GM12878 (cell line): ENCODE results near the gene ST6GALNAC3. TPM values are rescaled to one million over a fixed set of nuclear protein-coding genes. Genes with fewer than 3 reads are reported as not detected.

Experiments
- ATAC-seq: fragments of 200-7000 bp; cut with Tn5 transposase; 3 replicates; pipeline ENCODE4 v1.9.1; 2020; ENCODE audit warnings: mild to moderate bottlenecking, moderate library complexity
- BruUV-seq: library from RNA; stranded (reverse); fragments of 400-500 nt; replicated peaks from 2 replicates; lab custom pipeline; 2021; lab: Mats Ljungman, UMichigan
- CTCF ChIA-PET: fragments of 300-600 bp; sonication (Branson Sonifier 250); formaldehyde crosslinking; extraction: SDS; loops from one replicate; lab custom pipeline; 2021; ENCODE audit warnings: inconsistent platforms; lab: Yijun Ruan, JAX
- POLR2A ChIA-PET: fragments of 350-600 bp; formaldehyde crosslinking; extraction: SDS; loops from one replicate; lab custom pipeline; 2021; ENCODE audit warnings: inconsistent platforms; lab: Charles Lee
- RAD21 ChIA-PET: fragments of 300-600 bp; sonication (Branson Sonifier 250); formaldehyde crosslinking; loops from one replicate; lab custom pipeline; 2023; ENCODE audit warnings: antibody characterized with exemption; ENCODE audit not compliant: unreplicated experiment; lab: Charles Lee
- SMC1A ChIA-PET: fragments of 300-600 bp; sonication (Branson Sonifier 250); formaldehyde crosslinking; loops from one replicate; lab custom pipeline; 2023; ENCODE audit not compliant: unreplicated experiment, uncharacterized antibody; lab: Charles Lee
- DNase-seq: peaks from one replicate; pipeline ENCODE4 v3.0.0-alpha.2; 2011; ENCODE audit warnings: low read depth, low spot score
- FAIRE-seq: peaks from 3 replicates; lab custom pipeline; 2011; peaks lifted over from hg19 to GRCh38; lab: Jason Lieb, UNC
- H2AFZ ChIP-seq: 2 replicates; pipeline ENCODE4 v1.6.0; 2011; ENCODE audit warnings: low read depth, low read length, control low read depth; ENCODE audit not compliant: control insufficient read depth
- H3K27ac ChIP-seq: 2 replicates; pipeline ENCODE4 v1.5.1; 2011; ENCODE audit warnings: control low read depth; ENCODE audit not compliant: control insufficient read depth, insufficient read depth
- H3K27me3 ChIP-seq, 2 experiments: replicated peaks in 1 of 2; 2 replicates each; pipeline versions ENCODE4 v1.6.0 to v1.6.1; 2011; ENCODE audit warnings: low read length in 1 of 2; ENCODE audit not compliant: control insufficient read depth in 2 of 2, insufficient read depth in 2 of 2
- H3K36me3 ChIP-seq, 2 experiments: 2 replicates each; pipeline ENCODE4 v1.5.1; 2011; ENCODE audit warnings: low read length in 1 of 2; ENCODE audit not compliant: control insufficient read depth in 2 of 2, insufficient read depth in 2 of 2
- H3K4me1 ChIP-seq: 2 replicates; pipeline ENCODE4 v1.6.1; 2011; ENCODE audit warnings: mild to moderate bottlenecking, low read length, moderate library complexity, mixed read lengths; ENCODE audit not compliant: control insufficient read depth, insufficient read depth
- H3K4me2 ChIP-seq: 2 replicates; pipeline ENCODE4 v1.6.0; 2011; ENCODE audit warnings: control low read depth; ENCODE audit not compliant: control insufficient read depth, insufficient read depth
- H3K4me3 ChIP-seq: fragments of 200-600 bp; sonication (generic); 2 replicates; pipeline ENCODE4 v1.5.1; 2016
- H3K79me2 ChIP-seq: 2 replicates; pipeline ENCODE4 v1.6.0; 2011; ENCODE audit warnings: low read length; ENCODE audit not compliant: control insufficient read depth, insufficient read depth
- H3K9ac ChIP-seq: 2 replicates; pipeline ENCODE4 v1.8.0; 2011; ENCODE audit warnings: low read length, control low read depth, mixed read lengths; ENCODE audit not compliant: control insufficient read depth, insufficient read depth
- H3K9me3 ChIP-seq: replicated peaks from 3 replicates; pipeline ENCODE4 v1.5.1; 2011; ENCODE audit warnings: mild to moderate bottlenecking, low read length; ENCODE audit not compliant: control insufficient read depth, insufficient read depth
- H4K20me1 ChIP-seq: 2 replicates; pipeline ENCODE4 v1.6.0; 2011; ENCODE audit not compliant: control insufficient read depth, insufficient read depth
- JUND ChIP-seq: IDR thresholded peaks from 2 replicates; pipeline ENCODE4 v1.6.1; 2012; ENCODE audit warnings: low read depth, mild to moderate bottlenecking, low read length, improper control_type of control experiment, moderate library complexity
- MLLT1 ChIP-seq: fragments of 450-650 bp; IDR thresholded peaks from 2 replicates; pipeline ENCODE4 v1.6.1; 2016; ENCODE audit warnings: mild to moderate bottlenecking
- MXI1 ChIP-seq: fragments of 150-350 bp; IDR thresholded peaks from 2 replicates; pipeline ENCODE4 v1.6.1; 2011; ENCODE audit warnings: low read depth, mild to moderate bottlenecking, inconsistent platforms, low read length, improper control_type of control experiment
- MYB ChIP-seq: fragments of 150-350 bp; IDR thresholded peaks from 2 replicates; pipeline ENCODE4 v1.6.1; 2014; ENCODE audit warnings: mild to moderate bottlenecking, low read depth, low read length, borderline replicate concordance
- NBN ChIP-seq: fragments of 450-650 bp; IDR thresholded peaks from 2 replicates; pipeline ENCODE4 v1.6.1; 2016
- NFIC ChIP-seq: IDR thresholded peaks from 2 replicates; pipeline ENCODE4 v1.6.1; 2012; ENCODE audit warnings: low read depth, mild to moderate bottlenecking, inconsistent platforms, low read length, moderate library complexity
- PAX8 ChIP-seq: fragments of 450-650 bp; IDR thresholded peaks from 2 replicates; pipeline ENCODE4 v1.6.1; 2017; ENCODE audit warnings: mild to moderate bottlenecking, moderate library complexity
- PML ChIP-seq: IDR thresholded peaks from 2 replicates; pipeline ENCODE4 v1.6.1; 2012; ENCODE audit warnings: low read length, inconsistent platforms
- REST ChIP-seq: IDR thresholded peaks from 2 replicates; pipeline ENCODE4 v1.6.1; 2012; ENCODE audit warnings: mild to moderate bottlenecking, low read depth, low read length
- SREBF2 ChIP-seq: IDR thresholded peaks from 2 replicates; pipeline ENCODE4 v1.6.1; 2012; ENCODE audit warnings: mild to moderate bottlenecking, low read length
- ZBTB11 ChIP-seq: fragments of 450-650 bp; formaldehyde crosslinking; IDR thresholded peaks from 2 replicates; pipeline ENCODE4 v1.5.0; 2022; ENCODE audit warnings: mild to moderate bottlenecking, missing genetic modification characterization
- ZNF24 ChIP-seq: fragments of 450-650 bp; IDR thresholded peaks from 2 replicates; pipeline ENCODE4 v1.6.1; 2017; ENCODE audit warnings: antibody characterized with exemption, mild to moderate bottlenecking
- ZSCAN29 ChIP-seq: fragments of 450-650 bp; IDR thresholded peaks from 2 replicates; pipeline ENCODE4 v1.6.1; 2017; ENCODE audit warnings: mild to moderate bottlenecking, moderate library complexity
- WGBS: methylation state at CpG from one replicate; pipeline ENCODE4 v1.1.6; 2016; ENCODE audit warnings: low lambda C conversion rate; ENCODE audit not compliant: insufficient replicate concordance, insufficient coverage; ENCODE audit errors: missing lambda C conversion rate; 5-methylcytosine and 5-hydroxymethylcytosine counted together
- in situ Hi-C: fragments of 300-500 bp; cut with MboI; formaldehyde crosslinking; loops from 9 replicates; pipeline ENCODE4 v1.14.3; 2018; ENCODE audit warnings: mixed read lengths
- intact Hi-C: fragments of 100-400 bp; cut with micrococcal nuclease; formaldehyde crosslinking; loops from one replicate; pipeline ENCODE4 v1.14.2; 2022; ENCODE audit not compliant: unreplicated experiment
- polyA plus RNA-seq, 11 experiments: library from polyadenylated mRNA; depleted of rRNA in 4 of 11; unstranded in 6 of 11; stranded (reverse) in 5 of 11; fragments of >200 nt; fragmentation: Nextera tagmentation in 4 of 11; fragmentation: Illumina TruSeq in 1 of 11; extraction: Ambion mirVana in 4 of 11; extraction: Trizol in 1 of 11; gene quantifications; 1 replicate in 1 of 11; 2 replicates in 10 of 11; pipeline versions ENCODE4 v1.2.1 to v1.2.3, GENCODE V29; 2011 to 2016; ENCODE audit warnings: inconsistent platforms in 2 of 11, missing spikeins in 2 of 11, low read depth in 1 of 11
- total RNA-seq, 4 experiments: library from RNA; depleted of rRNA in 3 of 4; stranded (reverse); fragments of >200 nt in 3 of 4; fragmentation: Illumina TruSeq in 1 of 4; extraction: Trizol in 1 of 4; gene quantifications; 2 replicates each; pipeline versions ENCODE4 v1.2.1 to v1.2.3, GENCODE V29; 2013 to 2021

ST6GALNAC3 gene
- total and polyA plus RNA-seq, 10 of the 15 experiments (the other 5 are each of a cell fraction or from before 2014, with no cell fraction given) = 0.04 to 0.68 (median 0.18) TPM; not detected in 3

GRCh38 chr1:76092812-76093211 is 18.3 kb downstream of the ST6GALNAC3 start:
- Histone ChIP-seq H3K4me3 (no peak overlapping the region), H3K27ac (no peak overlapping the region), H3K4me1 (no peaks in the 10 kb centered on the region), H3K9me3 (no peaks in the 10 kb centered on the region), H4K20me1 (no peaks in the 10 kb centered on the region), H3K79me2 (no peaks in the 10 kb centered on the region), H3K4me2 (no peak overlapping the region), H3K36me3 (no peaks in the 10 kb centered on the region), H3K27me3 (no peaks in the 10 kb centered on the region), H3K9ac (no peak overlapping the region), H2AFZ (no peak overlapping the region)
- TF ChIP-seq ZNF24 (no peak), ZBTB11 (CRISPR knock-in tag) (no peak), NBN (no peak), ZSCAN29 (no peak), MXI1 (no peak), REST (no peak), NFIC (no peak), MLLT1 (no peak), PML (no peak), JUND (no peak), PAX8 (no peak), MYB (no peak), SREBF2 (no peak)
- BruUV-seq = no TSS peak
- WGBS = 2% methylated on average over 3 of the region's 3 CpGs
- ChIA-PET SMC1A (interaction anchor here (1.4 kb wide), 1 partner anchor 13 kb away, joined by 3 read pairs; no protein-coding TSS in a partner anchor), CTCF (no interaction called here), POLR2A (no interaction called here), RAD21 (no interaction called here)
- in situ Hi-C loops = no loop called here
- no peak for DNase-seq
- no peak for FAIRE-seq
- intact Hi-C loops = no loop called here
- ATAC-seq = no peak
